Measurements from ENCODE around the gene SULT1A1.

DNA sequence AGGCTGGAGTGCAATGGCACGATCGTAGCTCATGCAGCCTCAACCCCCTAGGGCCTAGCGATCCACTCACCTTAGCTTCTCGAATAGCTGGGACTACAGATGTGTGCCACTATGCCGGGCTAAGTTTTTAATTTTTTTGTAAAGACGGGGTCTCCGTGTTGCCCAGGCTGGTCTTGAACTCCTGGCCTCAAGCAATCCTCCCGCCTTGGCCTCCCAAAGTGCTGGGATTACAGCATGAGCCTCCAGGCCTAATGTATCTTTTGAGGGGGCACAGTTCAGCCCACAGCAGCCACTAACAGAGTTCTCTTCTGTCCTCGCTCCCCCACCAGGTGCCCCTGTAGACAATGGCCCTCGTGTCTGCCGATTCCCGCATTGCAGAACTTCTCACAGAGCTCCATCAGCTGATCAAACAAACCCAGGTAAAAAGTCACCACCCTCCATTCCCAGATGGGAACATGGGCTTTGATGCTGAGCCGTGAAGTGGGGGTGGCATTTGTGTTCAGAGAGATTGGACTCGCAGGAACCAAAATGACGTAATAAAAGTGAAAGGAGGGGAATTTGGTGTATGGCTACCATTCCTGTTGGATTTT lies 29.0 kb downstream of the SULT1A1 start:
- TF ChIP-seq, protein P1, sequence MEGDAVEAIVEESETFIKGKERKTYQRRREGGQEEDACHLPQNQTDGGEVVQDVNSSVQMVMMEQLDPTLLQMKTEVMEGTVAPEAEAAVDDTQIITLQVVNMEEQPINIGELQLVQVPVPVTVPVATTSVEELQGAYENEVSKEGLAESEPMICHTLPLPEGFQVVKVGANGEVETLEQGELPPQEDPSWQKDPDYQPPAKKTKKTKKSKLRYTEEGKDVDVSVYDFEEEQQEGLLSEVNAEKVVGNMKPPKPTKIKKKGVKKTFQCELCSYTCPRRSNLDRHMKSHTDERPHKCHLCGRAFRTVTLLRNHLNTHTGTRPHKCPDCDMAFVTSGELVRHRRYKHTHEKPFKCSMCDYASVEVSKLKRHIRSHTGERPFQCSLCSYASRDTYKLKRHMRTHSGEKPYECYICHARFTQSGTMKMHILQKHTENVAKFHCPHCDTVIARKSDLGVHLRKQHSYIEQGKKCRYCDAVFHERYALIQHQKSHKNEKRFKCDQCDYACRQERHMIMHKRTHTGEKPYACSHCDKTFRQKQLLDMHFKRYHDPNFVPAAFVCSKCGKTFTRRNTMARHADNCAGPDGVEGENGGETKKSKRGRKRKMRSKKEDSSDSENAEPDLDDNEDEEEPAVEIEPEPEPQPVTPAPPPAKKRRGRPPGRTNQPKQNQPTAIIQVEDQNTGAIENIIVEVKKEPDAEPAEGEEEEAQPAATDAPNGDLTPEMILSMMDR (IDR thresholded peaks at IDR 0.05; ENCODE audit: poor library complexity): no peak
- TF ChIP-seq EZH2phosphoT487 (IDR thresholded peaks at IDR 0.05; ENCODE audit: low read depth, severe bottlenecking, unreplicated experiment) (no peak), EZH2 (IDR thresholded peaks at IDR 0.05; ENCODE audit: borderline replicate concordance) (no peak)

All from hepatocyte (in vitro differentiated cells).